MG63 (cell line): ENCODE results near the gene RASGRP1. TPM values are rescaled to one million over a fixed set of nuclear protein-coding genes. Genes with fewer than 3 reads are reported as not detected.

Source experiments
- DNase-seq: peaks from one replicate; pipeline ENCODE4 v3.0.0-alpha.2; 2020
- H3K27me3 ChIP-seq: fragments of 250-450 bp; sonication (Bioruptor Pico); 2 replicates; pipeline ENCODE4 v1.5.1; 2020; ENCODE audit warnings: mild to moderate bottlenecking, moderate library complexity
- H3K36me3 ChIP-seq: fragments of 250-450 bp; sonication (Bioruptor Pico); 2 replicates; pipeline ENCODE4 v1.5.1; 2020; ENCODE audit warnings: mild to moderate bottlenecking, moderate library complexity
- H3K4me3 ChIP-seq: fragments of 250-450 bp; sonication (Bioruptor Pico); 2 replicates; pipeline ENCODE4 v1.5.1; 2020; ENCODE audit warnings: mild to moderate bottlenecking, moderate library complexity
- H3K9me3 ChIP-seq: fragments of 250-450 bp; sonication (Bioruptor Pico); 2 replicates; pipeline ENCODE4 v1.5.1; 2020; ENCODE audit warnings: mild to moderate bottlenecking, moderate library complexity
- total RNA-seq: library from RNA; depleted of rRNA; stranded (reverse); fragments of >200 nt; shearing (Covaris generic); gene quantifications from 2 replicates; pipeline ENCODE4 v1.2.3, GENCODE V29; 2014; ENCODE audit warnings: low replicate concordance

The RASGRP1 gene
- total RNA-seq, 1 experiment from 2014 or later = not detected

DNA sequence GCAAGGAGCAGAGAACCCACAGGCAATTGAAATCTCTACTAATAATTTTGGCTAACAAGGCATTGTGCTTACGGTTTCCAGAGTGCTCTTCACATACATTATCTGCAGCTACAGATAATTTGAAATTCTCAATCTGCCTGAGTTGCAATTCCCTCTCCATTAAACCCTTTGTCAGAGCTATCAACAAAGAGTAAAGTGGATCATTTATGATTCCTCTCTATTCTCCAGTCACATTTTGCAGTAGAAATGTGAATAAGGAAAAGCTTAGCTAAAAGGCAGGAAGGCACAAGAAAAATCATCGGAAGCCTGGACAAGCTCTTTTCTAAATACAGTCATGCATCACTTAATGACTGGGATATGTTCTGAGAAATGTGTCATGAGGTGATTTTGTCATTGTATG lies 61.1 kb downstream of the RASGRP1 start:
- DNase-seq = no peak
- no peak overlapping the region for H3K4me3 ChIP-seq
- no peaks in the 10 kb centered on the region for H3K9me3 ChIP-seq
- H3K27me3 ChIP-seq = no peaks in the 10 kb centered on the region
- H3K36me3 ChIP-seq = no peaks in the 10 kb centered on the region

DNA sequence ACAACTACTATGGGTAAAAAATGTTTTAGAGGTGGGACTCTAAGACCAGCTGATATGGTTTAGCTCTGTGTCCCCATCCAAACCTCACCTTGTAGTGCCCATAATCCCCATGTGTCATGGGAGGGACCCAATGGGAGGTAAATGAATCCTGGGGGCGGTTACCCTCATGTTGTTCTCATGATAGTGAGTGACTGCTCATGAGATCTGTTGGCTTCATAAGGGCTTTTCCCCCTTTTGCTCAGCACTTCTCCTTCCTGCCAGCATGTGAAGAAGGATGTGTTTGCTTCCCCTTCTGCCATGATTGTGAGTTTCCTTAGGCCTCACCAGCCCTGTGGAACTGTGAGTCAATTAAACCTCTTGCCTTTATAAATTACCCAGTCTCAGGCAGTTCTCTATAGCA lies 65.0 kb downstream of the RASGRP1 start:
- Histone ChIP-seq H3K27me3 (no peaks in the 10 kb centered on the region), H3K4me3 (no peak overlapping the region), H3K36me3 (no peaks in the 10 kb centered on the region), H3K9me3 (no peaks in the 10 kb centered on the region)
- no peak for DNase-seq

DNA sequence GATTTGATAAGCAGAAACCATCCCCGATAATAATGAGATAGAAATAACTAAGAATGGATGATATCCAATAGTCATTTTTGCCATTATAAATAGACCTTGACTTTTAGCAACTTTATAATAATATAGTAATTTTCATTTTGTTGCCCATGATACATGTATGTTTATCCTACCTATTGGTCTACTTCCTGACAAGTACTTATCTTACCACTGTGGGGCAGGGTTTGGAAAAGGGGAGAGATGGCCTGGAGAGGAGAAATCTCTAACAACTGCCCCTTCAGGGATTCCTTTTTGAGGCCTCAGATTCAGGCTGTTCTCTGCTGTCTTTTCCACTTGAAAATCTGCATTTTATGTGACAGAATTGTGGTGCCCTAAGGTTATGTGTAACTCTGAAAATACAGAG lies 68.5 kb downstream of the RASGRP1 start:
- DNase-seq = no peak
- Histone ChIP-seq H3K9me3 (no peaks in the 10 kb centered on the region), H3K36me3 (no peaks in the 10 kb centered on the region), H3K27me3 (no peaks in the 10 kb centered on the region), H3K4me3 (no peak overlapping the region)

DNA sequence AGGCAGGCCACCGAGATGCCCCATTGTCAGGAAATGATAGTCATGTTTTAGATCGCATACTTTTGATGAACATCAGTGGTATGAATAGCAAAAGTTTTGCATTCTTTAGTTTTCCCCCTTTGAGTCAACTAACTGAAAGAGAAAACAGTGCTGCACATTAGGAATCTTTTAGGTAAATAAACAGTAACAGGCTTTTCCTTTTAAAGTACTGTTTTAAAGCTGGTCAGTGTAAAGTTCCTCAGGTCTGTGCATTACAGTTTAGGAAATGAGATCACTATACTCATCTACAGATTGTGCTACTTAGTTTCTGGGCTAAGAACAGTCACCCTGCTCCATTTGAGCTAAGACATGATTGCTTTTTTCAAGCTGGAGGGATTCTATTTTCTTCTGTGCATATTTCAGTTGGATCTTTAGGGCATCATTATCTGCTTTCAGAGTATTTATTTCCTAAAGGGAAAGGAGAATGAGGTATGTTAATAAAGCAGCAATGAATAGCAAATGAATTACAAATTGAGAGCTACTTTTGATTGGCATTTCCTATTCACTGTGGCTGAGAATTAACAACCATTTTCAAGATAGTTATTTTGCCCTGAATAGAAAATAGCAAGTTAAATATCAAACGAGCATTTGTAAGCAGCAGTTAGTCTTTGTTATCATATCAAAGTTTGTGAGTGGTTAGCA lies 74.2 kb downstream of the RASGRP1 start:
- DNase-seq = no peak
- no peaks in the 10 kb centered on the region for H3K27me3 ChIP-seq
- H3K9me3 ChIP-seq = no peaks in the 10 kb centered on the region
- H3K4me3 ChIP-seq = no peak overlapping the region
- peaks cover 4% of the 10 kb centered on the region; the same call in 1 of the 2 replicates for H3K36me3 ChIP-seq

DNA sequence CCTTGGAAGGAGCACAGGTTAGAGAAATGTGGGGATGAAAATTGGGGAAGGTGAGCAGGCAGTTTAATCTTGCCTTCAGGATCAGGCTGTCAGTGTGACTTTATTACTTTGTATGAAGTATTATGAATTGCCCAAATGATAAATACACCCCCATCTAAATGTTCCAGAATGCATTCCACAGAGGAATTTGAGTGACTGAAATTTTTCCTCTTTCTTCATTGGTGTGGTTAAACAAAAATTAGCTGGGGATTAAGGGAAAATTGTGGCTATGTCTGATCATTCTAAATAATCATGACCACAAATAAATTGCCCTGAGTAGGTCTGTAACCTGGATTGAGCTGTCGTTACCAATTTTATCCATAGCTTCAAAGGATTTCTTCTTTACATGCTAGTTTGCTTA lies 77.2 kb downstream of the RASGRP1 start:
- Histone ChIP-seq H3K4me3 (no peak overlapping the region), H3K27me3 (no peaks in the 10 kb centered on the region), H3K9me3 (no peaks in the 10 kb centered on the region), H3K36me3 (peaks cover 4% of the 10 kb centered on the region; the same call in 1 of the 2 replicates)
- DNase-seq = no peak

DNA sequence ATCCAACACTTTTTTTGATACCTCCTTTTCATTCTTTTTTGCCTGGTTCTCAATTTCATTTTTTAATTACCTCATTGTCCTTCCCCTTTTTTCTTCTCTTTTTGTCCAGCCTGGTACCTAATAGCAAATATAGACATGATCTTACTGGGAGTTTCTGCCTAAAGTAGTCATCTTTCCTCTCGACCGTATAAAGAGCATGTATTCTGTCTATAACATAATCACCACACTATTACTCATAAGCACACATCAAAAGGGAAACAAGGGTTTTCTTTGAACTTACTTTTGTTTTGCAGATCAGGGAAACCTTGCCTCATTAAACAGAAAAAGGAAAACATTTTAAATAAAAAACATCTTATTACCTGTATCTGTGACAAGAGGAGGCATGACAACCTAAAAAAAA lies 77.7 kb downstream of the RASGRP1 start:
- no peak for DNase-seq
- Histone ChIP-seq H3K9me3 (no peaks in the 10 kb centered on the region), H3K4me3 (no peak overlapping the region), H3K36me3 (peaks cover 6% of the 10 kb centered on the region; the same call in 1 of the 2 replicates), H3K27me3 (no peaks in the 10 kb centered on the region)

DNA sequence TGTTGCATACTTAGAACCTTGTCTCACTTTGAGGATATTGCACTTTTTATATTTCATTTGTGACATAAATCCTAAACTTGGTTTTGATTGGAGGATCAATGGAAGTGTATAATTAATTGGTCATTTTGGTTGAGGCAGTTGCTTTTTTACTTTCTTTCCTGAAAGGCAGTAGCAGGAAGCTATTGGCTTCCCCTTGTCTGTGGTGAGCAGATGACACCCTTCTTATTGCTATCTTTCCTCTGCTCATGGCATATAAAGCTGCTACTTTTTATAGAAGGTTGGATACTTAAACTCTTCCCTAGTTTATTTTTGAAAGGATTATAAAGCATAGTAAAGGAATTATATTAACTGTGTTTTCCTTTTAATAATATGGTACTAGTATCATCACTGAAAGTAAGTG lies 82.0 kb downstream of the RASGRP1 start:
- Histone ChIP-seq H3K36me3 (peaks cover 4% of the 10 kb centered on the region), H3K4me3 (no peak overlapping the region), H3K27me3 (no peaks in the 10 kb centered on the region), H3K9me3 (no peaks in the 10 kb centered on the region)
- DNase-seq = no peak

DNA sequence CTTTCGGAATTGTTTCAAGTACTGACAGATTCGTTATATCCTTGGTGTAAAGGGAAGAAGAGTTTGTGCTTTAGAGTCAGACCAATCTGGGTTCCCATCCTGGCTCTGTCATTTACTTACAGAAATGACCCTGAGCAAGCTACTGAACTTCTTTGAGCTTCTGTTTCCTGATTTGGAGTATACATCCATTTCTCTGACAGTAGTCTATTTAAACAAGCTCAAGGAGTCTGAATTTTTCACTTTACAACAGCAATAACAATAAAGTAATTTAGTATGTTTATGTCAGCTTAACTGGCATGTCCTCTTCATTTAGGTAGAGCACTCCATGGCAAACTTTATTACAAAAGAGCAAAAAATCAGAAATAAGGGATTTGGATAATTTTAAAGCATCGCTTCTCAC lies 82.9 kb downstream of the RASGRP1 start:
- no peaks in the 10 kb centered on the region for H3K9me3 ChIP-seq
- H3K36me3 ChIP-seq = peaks cover 4% of the 10 kb centered on the region
- no peaks in the 10 kb centered on the region for H3K27me3 ChIP-seq
- no peak overlapping the region for H3K4me3 ChIP-seq
- no peak for DNase-seq

DNA sequence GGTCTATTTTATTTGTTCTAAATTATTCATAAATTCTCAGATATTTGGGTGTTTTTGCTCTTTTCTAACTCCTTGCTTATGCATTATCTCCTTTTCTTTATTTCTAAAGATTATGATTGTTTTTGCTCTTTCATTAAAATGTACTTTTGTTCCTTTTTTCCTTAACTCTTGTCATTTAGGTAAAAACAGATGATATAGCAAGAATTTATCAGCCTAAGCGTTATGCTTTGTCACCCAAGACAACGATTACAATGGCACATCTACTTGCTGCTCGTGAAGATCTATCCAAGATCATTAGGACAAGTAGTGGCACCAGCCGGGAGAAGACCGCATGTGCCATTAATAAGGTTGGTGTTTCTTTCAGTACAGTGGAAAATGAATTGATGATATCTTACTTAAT lies 83.5 kb downstream of the RASGRP1 start:
- Histone ChIP-seq H3K9me3 (no peaks in the 10 kb centered on the region), H3K36me3 (peaks cover 6% of the 10 kb centered on the region), H3K27me3 (no peaks in the 10 kb centered on the region), H3K4me3 (no peak overlapping the region)
- DNase-seq = no peak

DNA sequence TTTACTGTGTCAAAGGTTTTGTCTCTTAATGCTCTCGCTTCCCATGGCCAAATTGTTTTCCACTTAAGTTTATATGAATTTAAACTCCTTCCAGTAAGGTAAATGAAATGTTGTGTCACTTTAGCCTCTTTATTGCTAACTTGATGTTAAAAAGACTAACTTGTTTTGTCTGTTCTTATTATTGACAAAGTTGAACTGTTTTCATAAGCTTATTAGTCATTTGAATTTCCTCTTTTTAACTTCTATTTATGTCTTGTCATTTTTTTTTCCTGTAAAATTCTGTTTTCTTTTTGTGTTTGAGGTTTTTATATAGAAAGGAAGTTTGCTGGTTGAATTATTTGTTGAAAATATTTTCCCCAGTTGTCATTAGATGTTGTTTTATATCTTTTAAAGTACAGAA lies 84.9 kb downstream of the RASGRP1 start:
- Histone ChIP-seq H3K4me3 (no peak overlapping the region), H3K9me3 (no peaks in the 10 kb centered on the region), H3K36me3 (peaks cover 13% of the 10 kb centered on the region), H3K27me3 (no peaks in the 10 kb centered on the region)
- no peak for DNase-seq

DNA sequence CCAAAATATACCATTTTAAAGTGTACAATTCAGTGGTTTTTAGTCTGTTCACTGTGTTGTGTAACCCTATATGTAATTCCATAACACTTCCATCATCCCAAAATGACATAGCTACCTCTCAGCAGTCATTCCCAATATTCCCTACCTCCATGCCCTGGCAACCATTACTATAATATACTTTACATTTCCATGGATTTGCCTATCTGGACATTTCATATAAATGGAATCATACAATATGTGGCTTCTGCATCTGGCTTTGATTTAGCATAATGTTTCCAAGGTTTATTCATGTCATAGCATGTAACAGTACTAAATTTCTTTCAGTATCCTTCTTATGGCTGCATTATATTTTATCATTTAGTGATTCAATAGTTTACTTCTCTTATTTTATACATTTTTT lies 85.3 kb downstream of the RASGRP1 start:
- H3K36me3 ChIP-seq = peaks cover 18% of the 10 kb centered on the region
- no peaks in the 10 kb centered on the region for H3K9me3 ChIP-seq
- no peak for DNase-seq

DNA sequence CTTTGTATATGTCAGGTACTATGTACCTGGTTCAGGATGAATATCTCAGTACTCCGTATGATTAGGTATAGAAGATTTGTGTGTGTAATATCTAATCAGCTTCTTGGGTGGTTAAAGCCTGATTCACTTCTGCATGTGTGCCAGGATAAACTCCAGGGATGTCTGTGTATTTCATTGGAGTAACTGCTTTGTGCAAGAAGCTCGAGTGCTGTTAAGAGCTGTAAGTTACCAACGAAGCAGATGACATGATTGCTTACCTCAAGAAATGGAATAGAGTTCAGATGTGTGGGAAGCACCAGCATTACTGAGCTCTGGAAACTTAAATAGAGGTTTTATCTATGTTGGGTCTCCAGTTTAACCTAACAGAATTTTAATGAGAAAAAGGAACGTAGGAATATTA lies 87.0 kb downstream of the RASGRP1 start:
- Histone ChIP-seq H3K4me3 (no peak overlapping the region), H3K27me3 (no peaks in the 10 kb centered on the region), H3K9me3 (no peaks in the 10 kb centered on the region), H3K36me3 (peaks cover 23% of the 10 kb centered on the region)
- no peak for DNase-seq

More for the DNA sequence above, 85.3 kb downstream of the RASGRP1 start:
- H3K4me3 ChIP-seq = no peak overlapping the region
- no peaks in the 10 kb centered on the region for H3K27me3 ChIP-seq

DNA sequence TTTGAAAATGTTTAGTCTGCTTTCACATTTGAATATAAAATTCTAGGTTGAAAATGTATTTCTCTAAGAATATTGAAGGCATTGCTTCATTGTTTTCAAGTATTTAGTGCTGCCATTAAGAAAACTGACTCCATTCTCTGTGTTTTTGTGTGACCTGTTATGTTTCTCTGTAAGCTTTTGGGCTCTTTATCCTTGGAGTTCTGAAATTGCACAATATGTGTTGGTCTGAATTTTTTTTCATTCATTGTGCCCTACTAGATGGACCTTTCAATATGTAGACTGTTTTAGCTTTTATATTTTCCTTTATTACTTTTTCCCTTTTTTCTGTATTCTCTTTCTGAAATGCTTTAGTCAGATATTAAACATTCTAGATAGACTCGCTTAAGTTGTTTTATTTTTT lies 88.5 kb downstream of the RASGRP1 start:
- DNase-seq = no peak
- Histone ChIP-seq H3K9me3 (no peaks in the 10 kb centered on the region), H3K36me3 (peaks cover 22% of the 10 kb centered on the region)

DNA sequence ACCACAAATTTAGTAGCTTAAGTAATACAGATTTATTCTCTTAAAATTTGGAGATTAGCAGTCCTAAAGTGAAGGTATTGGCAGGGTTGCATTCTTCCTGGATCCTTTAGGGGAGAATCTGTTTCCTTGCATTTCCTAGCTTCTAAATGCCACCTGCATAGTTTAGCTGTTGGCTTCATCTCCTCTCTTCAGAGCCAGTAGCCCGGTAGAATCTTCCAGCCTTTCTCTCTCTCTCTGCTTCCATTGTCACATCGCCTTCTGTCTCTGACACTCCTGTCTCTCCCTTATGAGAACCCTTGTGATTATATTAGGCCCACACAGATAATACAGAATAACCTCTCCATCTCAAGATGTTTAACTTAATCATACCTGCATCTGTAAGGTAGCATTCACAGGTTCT lies 89.3 kb downstream of the RASGRP1 start:
- peaks cover 22% of the 10 kb centered on the region for H3K36me3 ChIP-seq

More for the DNA sequence above, 88.5 kb downstream of the RASGRP1 start:
- Histone ChIP-seq H3K4me3 (no peak overlapping the region), H3K27me3 (no peaks in the 10 kb centered on the region)

DNA sequence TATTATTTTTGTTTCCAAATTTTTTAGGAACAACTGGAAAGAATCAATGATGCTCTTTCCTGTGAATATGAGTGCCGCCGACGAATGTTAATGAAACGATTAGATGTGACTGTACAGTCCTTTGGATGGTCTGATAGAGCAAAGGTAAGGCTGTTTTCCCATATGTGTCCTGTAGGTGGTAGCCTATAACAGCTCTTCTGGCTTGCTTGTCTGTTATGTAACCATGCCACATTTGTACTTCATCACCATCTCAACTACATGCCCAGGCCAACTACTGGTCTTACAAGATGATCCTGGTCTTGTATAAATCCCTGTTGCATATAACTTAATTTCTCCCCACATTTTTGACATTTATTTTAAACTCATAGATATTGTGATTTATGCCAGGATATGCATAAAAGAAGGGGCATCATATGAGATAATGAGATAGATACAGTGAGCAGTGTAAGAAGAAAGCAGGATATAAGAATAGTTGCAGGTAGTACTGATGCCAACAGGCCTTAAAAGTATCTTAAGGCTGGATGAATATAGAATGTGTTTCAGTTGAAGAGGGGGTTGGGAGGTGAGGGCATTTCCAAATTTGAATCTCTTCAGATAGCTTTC lies 90.4 kb downstream of the RASGRP1 start:
- Histone ChIP-seq H3K36me3 (peaks cover 22% of the 10 kb centered on the region), H3K27me3 (no peaks in the 10 kb centered on the region), H3K9me3 (no peaks in the 10 kb centered on the region), H3K4me3 (no peak overlapping the region)
- no peak for DNase-seq

More for the DNA sequence above, 89.3 kb downstream of the RASGRP1 start:
- Histone ChIP-seq H3K27me3 (no peaks in the 10 kb centered on the region), H3K9me3 (no peaks in the 10 kb centered on the region), H3K4me3 (no peak overlapping the region)
- no peak for DNase-seq

DNA sequence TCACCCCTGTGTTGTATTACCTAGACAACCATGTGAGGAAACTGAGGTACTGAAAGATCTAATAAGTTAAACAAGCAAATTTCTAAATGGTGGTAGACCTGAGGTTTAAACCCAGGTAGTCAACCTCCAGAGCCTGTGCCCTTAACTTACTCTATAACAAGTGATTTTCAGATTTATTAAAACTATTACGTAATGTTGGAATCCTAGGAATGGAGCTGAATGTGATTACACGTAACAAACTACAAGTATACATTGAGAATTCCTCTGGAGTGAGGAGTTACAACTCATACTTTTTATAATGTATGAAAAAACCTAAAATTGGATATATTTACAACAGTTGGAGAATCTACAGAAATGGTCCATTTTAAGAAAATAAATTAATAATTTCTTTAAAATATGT lies 92.6 kb downstream of the RASGRP1 start:
- Histone ChIP-seq H3K36me3 (peaks cover 27% of the 10 kb centered on the region), H3K9me3 (no peaks in the 10 kb centered on the region), H3K4me3 (no peak overlapping the region), H3K27me3 (no peaks in the 10 kb centered on the region)
- no peak for DNase-seq

DNA sequence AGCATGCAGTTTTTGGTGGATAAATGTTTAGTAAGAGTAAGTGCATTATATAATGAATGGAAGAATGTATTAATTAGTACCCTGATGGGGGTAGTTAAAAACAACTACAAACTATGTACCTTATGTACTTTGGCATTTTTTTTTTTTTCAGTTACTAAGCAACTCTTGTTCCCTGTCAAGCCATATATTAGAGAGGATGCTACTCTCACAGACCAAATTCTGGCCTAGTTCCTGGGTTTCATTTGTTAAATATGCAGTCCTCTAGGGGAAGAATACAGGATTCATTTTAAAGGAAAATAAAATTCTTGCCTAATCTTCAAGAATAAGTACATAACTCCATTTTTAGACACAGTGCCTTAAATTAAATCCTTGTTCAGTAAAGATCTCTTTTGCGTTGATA lies 93.8 kb downstream of the RASGRP1 start:
- Histone ChIP-seq H3K9me3 (no peaks in the 10 kb centered on the region), H3K4me3 (no peak overlapping the region), H3K27me3 (no peaks in the 10 kb centered on the region), H3K36me3 (peaks cover 26% of the 10 kb centered on the region)
- no peak for DNase-seq

DNA sequence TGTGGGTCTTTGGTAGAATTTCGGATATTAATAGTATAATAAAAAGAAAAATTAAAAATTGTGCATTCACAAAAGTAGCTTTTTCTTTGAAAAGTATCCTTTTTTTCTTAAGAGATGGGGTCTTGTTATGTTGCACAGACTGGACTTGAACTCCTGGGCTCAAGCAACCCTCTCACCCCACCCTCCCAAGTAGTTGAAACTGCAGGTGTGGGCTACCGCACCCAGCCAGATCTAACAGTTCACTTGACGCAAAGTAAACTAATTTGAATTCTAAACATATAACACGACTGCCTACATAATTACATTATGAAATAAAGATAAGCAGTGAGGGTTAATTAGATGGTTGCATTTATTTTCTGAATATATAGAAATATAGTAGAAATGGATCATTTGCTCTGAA lies 99.9 kb downstream of the RASGRP1 start:
- Histone ChIP-seq H3K27me3 (no peaks in the 10 kb centered on the region), H3K4me3 (no peak overlapping the region), H3K36me3 (peaks cover 8% of the 10 kb centered on the region; the same call in 1 of the 2 replicates), H3K9me3 (no peaks in the 10 kb centered on the region)
- no peak for DNase-seq
